ENCODE data around the gene PURA. TPM values are rescaled to one million over a fixed set of nuclear protein-coding genes. Genes with fewer than 3 reads are reported as not detected.

Gene PURA
- total and polyA plus RNA-seq, 2 experiments from 2014 or later, result 7.0 to 9.0 TPM

DNA sequence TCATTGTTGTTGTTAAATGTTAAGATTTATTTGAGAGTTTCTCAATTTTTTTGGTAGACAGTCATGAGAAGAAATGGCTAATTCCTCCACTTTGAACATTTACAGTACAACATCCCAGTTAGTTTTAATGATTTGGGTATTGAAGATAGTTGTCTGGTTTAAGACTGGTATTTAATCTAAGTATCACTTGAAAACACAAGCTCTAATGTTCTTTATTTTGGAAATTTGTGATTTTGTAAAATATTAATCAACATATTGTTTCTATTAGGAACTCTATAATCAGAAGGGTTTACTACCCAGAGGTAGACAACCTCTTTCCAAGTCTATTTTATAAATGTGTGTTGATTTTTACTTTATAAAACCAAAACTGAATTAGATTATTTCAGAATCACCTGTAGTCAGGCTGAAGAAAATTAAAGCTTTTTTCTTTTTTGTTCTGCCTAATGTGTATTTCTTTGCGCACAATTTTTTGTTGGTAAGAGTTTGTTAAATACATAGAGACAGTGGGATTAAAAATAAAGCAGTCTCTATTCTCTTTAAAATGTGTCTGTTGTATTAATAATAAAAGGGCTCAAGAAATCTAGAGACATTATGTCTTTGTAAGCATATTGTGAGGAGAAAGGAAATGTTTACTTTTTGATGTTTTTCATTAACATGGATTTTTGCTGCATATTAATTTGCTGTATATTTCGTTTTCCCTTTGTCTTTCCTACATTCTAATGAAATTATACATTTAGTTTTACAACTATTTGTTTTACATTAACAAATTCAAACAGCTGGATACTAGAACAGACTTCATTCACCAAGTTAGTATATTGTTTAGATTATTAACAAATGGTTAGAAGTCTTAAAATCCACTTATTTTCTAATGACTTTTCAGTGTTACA lies 3.9 kb upstream of the PURA start:
- TF ChIP-seq, protein P1, sequence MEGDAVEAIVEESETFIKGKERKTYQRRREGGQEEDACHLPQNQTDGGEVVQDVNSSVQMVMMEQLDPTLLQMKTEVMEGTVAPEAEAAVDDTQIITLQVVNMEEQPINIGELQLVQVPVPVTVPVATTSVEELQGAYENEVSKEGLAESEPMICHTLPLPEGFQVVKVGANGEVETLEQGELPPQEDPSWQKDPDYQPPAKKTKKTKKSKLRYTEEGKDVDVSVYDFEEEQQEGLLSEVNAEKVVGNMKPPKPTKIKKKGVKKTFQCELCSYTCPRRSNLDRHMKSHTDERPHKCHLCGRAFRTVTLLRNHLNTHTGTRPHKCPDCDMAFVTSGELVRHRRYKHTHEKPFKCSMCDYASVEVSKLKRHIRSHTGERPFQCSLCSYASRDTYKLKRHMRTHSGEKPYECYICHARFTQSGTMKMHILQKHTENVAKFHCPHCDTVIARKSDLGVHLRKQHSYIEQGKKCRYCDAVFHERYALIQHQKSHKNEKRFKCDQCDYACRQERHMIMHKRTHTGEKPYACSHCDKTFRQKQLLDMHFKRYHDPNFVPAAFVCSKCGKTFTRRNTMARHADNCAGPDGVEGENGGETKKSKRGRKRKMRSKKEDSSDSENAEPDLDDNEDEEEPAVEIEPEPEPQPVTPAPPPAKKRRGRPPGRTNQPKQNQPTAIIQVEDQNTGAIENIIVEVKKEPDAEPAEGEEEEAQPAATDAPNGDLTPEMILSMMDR (IDR thresholded peaks at IDR 0.05; ENCODE audit: low read depth, low read length), result no peak
- H3K36me3 ChIP-seq, result no peaks in the 10 kb centered on the region
- peaks cover 71% of the 10 kb centered on the region for H3K27me3 ChIP-seq
- H3K9me3 ChIP-seq (ENCODE audit: low read depth), result no peaks in the 10 kb centered on the region
- DNase-seq (ENCODE audit: low read depth in 1 of 2, low spot score in 1 of 2), result no peak
- no peak overlapping the region for H3K4me3 ChIP-seq
- H3K27ac ChIP-seq, result no peak overlapping the region
- no peaks in the 10 kb centered on the region for H3K4me1 ChIP-seq (ENCODE audit: low read depth)

DNA sequence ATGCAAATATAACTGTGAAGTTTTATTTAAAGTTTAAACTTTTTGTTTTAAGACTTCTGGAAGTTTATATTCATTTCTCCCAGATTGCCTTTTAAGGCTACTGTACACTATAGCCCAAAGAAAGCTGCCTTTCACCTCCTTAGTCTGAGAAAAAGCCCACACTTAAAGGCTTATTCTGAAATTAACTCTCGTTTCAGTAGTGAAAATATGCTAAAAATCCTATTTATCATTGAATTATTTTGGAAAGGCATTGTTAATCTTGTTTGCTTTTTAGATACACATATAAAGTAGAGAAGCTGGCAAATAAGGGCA lies 3.3 kb upstream of the PURA start:
- peaks cover 65% of the 10 kb centered on the region for H3K27me3 ChIP-seq
- no peak for DNase-seq (ENCODE audit: low read depth in 1 of 2, low spot score in 1 of 2)
- peaks cover 5% of the 10 kb centered on the region for H3K4me1 ChIP-seq (ENCODE audit: low read depth)
- TF ChIP-seq, protein P1 (IDR thresholded peaks at IDR 0.05; ENCODE audit: low read depth, low read length), result no peak
- H3K4me3 ChIP-seq, result no peak overlapping the region
- no peak overlapping the region for H3K27ac ChIP-seq
- no peaks in the 10 kb centered on the region for H3K36me3 ChIP-seq
- H3K9me3 ChIP-seq (ENCODE audit: low read depth), result no peaks in the 10 kb centered on the region

DNA sequence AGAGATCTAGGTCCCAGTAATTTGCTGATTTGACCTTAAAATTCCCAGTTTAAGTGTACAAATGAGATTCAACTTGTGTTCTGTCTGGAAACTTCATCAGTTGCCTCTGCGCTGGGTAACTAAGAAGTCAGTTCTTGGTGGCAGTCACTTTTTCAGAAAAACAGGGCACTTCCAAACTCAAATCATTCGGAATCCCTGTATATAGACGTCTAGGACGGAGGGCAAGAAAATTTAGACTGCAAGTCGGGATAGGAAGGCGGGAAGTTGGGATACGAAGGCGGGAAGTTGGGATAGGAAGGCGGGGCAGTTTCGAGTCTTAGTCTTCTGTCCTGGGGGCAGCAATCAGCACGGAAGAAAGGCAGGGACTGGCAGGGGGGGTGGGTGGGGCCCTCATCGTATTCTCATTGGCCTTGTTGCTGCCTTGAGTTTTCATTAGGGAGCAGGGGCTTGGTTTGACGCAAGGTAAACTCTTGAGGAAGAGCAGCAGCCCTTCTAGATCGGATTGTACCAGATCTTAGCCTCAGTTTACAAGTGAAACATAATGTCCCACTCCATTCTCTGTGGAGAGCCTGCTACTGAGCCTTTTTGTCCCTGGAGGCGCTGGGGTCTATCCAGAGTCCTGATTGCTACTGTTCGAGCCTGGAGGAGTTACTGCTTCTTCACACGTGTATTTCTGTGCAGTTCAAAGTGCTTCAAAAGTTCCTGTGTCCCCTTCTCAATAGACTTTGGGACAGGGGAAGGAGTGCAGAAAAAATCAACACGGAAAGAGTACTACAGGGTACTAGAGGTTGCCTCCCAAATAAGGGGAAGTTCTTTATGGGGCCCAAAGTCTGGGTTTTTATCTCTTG lies 2.7 kb upstream of the PURA start:
- H3K27ac ChIP-seq, result no peak overlapping the region
- H3K4me1 ChIP-seq (ENCODE audit: low read depth), result peaks cover 11% of the 10 kb centered on the region
- peaks cover 58% of the 10 kb centered on the region for H3K27me3 ChIP-seq
- no peak overlapping the region for H3K4me3 ChIP-seq
- no peaks in the 10 kb centered on the region for H3K36me3 ChIP-seq
- TF ChIP-seq, protein P1 (IDR thresholded peaks at IDR 0.05; ENCODE audit: low read depth, low read length), result no peak
- DNase-seq (ENCODE audit: low read depth in 1 of 2, low spot score in 1 of 2), result no peak
- H3K9me3 ChIP-seq (ENCODE audit: low read depth), result no peaks in the 10 kb centered on the region

DNA sequence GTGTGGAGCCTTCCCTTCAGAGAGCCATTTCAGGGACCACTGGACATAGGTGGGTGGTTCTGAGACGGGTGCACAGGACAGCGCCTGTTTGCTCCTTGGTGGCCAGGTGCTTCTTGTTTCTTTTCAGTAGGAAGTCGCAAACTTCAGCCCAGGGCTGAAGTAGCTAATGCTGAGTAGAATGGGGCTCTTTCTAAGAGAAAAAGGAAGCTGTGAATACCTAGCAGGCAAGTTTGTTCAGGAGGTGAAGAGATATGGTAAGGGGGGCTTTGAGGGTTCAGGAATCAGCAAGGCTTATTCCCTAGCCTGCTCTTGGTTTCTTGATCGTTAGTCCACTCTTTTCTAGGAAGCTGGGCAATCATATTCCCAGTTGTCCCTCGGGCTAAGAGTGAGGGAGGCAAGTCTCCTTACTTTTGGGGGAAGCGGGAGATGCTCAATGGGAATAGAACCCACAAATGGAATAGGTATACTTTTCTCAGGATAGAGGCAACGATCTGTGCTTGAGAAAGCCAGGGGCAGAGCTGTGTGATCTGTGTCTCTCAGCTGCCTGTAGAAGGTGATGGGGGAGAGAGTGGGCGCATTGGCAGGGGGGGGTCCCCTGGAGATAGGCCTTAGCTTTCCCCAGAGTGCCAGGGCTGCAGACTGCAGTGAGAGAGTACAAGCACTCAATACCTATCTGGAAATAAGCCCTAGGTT lies 1.9 kb upstream of the PURA start:
- no peak overlapping the region for H3K27ac ChIP-seq
- no peaks in the 10 kb centered on the region for H3K36me3 ChIP-seq
- no peak overlapping the region for H3K4me3 ChIP-seq
- no peak for DNase-seq (ENCODE audit: low read depth in 1 of 2, low spot score in 1 of 2)
- H3K9me3 ChIP-seq (ENCODE audit: low read depth), result no peaks in the 10 kb centered on the region
- H3K27me3 ChIP-seq, result peaks cover 54% of the 10 kb centered on the region
- TF ChIP-seq, protein P1 (IDR thresholded peaks at IDR 0.05; ENCODE audit: low read depth, low read length), result no peak
- peaks cover 19% of the 10 kb centered on the region for H3K4me1 ChIP-seq (ENCODE audit: low read depth)

DNA sequence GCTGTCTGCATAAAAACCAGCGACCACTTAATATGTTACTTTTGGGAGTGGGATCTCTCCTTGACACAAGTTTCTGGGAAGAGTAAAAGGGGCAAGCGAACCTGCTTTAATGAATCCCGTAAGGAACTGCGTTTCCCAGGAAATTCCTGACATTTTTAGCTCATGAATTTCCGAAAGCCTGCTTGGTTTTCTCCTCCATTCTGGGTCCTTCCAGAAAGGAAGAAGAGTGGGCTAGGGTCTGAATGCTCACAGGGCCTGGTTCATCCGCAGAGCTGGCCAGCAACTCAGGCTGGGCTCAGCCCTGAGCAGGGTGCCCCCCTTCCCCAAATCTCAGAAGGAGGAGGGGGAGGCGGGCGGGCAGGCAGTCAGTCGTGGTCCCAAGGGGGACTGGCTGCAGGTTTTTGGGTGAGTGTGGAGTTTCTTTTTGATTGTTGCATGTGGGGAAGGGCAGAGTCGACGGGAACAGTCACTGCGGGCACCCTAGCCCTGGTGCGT lies 1.2 kb upstream of the PURA start:
- Histone ChIP-seq H3K27ac (no peak overlapping the region), H3K9me3 (ENCODE audit: low read depth) (no peaks in the 10 kb centered on the region), H3K4me3 (no peak overlapping the region), H3K36me3 (no peaks in the 10 kb centered on the region), H3K27me3 (peaks cover 54% of the 10 kb centered on the region), H3K4me1 (ENCODE audit: low read depth) (peaks cover 24% of the 10 kb centered on the region)
- TF ChIP-seq, protein P1 (IDR thresholded peaks at IDR 0.05; ENCODE audit: low read depth, low read length), result no peak
- DNase-seq (ENCODE audit: low read depth in 1 of 2, low spot score in 1 of 2), result peak in 1 of 2 donors; percentile 26

Data from cardiac muscle cell (in vitro differentiated cells and primary cell).